Activated naive CD8-positive, alpha-beta T cell treated with anti-CD3 and anti-CD28 coated beads, Interleukin-2, amount 50 U/mL, for 16 hours (primary cell): ENCODE data around the gene KIAA0319L.

Experiments
- DNase-seq: peaks from one replicate; pipeline ENCODE4 v3.0.0-alpha.2; 2020; ENCODE audit warnings: low read depth, low spot score

The KIAA0319L gene

DNA sequence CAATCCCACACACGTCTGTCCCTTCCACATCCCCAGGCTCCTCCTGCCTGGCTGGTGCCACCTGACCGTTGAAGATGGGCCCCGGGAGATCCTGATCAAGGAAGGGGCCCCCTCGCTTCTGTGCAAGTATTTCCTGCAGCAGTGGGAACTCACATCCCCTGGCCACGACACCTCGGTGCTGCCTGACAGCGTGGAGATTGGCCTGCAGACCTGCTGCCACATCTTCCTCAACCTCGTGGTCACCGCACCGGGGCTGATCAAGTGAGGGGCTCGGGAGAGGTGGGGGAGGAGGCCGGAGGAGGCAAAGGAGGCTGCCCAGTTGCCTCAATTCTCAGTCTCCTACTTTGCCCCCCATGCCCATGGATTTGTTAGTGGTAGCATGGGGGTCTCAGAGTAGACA is 6.0 kb upstream of the KIAA0319L start:
- DNase-seq: no peak

DNA sequence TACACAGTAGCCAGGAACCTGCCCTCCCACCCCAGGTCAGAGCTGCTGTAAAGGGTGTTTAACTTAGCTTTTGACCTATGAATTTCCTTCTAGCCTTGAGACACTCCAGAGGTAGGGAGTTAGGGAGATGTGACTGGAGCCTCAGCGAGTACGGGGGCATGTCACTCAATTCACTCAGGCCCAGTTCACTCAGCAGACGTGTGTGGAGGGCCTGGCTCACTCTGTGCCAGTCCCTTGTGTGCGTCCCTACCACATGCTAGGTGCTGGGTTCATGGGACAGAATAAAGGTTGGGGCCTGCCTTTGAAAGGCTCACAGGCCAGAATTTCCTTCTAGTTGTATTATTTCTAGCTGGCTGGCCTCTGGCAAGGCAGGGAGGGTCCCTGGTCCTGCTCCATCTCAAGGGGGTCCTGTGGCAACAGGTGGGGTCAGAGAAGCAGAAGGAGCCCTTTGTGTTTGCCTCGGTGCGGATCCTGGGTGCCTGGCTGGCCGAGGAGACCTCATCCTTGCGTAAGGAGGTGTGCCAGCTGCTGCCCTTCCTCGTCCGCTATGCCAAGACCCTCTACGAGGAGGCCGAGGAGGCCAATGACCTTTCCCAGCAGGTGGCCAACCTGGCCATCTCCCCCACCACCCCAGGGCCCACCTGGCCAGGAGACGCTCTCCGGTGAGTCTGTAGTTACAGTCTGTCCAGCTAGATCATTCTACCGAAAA is 4.9 kb upstream of the KIAA0319L start:
- no peak for DNase-seq

DNA sequence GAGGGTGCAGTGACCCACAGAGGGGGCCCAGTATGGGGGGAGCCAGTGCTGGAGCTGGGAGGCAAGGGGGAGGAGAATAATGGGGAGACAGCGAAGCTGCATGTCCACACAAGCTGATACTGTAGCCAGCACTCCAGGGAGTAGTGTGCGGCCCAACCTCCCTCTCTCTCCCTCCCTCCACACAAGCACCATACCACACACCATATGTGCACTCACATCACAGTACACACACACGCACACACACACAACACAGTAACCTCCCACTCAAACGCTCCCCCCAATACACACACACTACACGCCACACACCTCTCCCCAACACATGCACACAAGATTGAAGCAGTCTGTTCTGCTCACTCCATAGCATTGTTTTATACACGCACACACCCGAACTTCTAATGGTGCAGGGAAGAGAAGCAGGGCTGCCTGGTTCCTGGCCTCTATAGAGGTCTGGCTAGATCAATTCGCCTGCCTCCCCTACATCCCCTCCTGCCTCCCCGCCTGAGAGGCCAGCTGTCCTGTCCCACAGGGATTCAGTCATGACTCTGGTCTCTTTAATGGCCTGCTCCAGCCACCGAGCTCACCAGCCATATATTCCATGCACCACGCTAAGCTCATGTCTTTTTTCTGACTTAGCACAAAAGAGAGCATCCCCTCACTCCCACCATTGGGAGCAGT is 4.2 kb upstream of the KIAA0319L start:
- DNase-seq: no peak

DNA sequence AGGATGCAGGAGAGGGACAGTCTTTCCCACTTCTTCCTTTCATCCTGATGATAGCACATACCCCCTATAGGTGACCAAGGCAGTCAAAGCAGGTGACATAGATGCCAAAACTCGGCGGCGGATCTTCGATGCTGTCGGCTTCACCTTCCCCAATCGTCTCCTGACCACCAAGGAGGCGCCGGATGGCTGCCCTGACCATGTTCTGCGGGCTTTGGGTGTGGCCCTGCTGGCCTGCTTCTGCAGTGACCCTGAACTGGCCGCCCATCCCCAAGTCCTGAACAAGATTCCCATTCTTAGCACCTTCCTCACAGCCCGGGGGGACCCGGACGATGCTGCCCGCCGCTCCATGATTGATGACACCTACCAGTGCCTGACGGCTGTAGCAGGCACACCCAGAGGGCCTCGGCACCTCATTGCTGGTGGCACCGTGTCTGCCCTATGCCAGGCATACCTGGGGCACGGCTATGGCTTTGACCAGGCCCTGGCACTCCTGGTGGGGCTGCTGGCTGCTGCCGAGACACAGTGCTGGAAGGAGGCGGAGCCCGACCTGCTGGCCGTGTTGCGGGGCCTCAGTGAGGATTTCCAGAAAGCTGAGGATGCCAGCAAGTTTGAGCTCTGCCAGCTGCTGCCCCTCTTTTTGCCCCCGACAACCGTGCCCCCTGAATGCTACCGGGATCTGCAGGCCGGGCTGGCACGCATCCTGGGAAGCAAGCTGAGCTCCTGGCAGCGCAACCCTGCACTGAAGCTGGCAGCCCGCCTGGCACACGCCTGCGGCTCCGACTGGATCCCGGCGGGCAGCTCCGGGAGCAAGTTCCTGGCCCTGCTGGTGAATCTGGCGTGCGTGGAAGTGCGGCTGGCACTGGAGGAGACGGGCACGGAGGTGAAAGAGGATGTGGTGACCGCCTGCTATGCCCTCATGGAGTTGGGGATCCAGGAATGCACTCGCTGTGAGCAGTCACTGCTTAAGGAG is 3.3 kb upstream of the KIAA0319L start:
- DNase-seq: no peak

DNA sequence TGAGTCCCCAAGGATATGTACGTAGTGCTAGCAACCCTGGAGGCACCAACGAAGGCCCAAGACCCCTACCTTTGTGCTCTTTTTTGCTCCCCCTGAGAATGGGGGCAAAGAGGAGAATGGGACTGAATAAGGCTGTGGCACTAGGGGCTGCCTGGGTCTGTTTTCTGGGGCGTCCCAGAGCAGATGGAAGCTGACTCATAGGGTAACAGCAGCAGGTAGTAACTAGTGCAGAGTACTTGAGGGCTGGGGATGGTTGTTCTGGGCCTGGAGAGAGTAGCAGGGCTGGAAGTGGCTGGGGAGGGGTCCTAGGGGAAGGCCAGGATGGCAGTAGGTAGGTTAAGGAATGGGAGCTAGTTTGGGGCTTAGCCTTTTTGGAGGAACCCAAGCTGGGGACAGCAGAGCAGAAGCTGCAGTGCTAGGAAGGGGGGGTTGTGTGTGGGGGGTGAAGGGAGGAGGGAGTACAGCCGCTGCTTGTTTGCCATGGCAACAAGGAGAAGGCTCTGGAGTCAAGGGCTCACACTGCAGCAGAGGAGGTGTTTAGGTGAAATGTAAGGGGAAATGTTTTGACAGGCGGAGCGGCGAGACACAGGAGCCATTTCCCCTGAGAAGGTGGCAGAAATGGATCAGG is 2.2 kb upstream of the KIAA0319L start:
- no peak for DNase-seq

DNA sequence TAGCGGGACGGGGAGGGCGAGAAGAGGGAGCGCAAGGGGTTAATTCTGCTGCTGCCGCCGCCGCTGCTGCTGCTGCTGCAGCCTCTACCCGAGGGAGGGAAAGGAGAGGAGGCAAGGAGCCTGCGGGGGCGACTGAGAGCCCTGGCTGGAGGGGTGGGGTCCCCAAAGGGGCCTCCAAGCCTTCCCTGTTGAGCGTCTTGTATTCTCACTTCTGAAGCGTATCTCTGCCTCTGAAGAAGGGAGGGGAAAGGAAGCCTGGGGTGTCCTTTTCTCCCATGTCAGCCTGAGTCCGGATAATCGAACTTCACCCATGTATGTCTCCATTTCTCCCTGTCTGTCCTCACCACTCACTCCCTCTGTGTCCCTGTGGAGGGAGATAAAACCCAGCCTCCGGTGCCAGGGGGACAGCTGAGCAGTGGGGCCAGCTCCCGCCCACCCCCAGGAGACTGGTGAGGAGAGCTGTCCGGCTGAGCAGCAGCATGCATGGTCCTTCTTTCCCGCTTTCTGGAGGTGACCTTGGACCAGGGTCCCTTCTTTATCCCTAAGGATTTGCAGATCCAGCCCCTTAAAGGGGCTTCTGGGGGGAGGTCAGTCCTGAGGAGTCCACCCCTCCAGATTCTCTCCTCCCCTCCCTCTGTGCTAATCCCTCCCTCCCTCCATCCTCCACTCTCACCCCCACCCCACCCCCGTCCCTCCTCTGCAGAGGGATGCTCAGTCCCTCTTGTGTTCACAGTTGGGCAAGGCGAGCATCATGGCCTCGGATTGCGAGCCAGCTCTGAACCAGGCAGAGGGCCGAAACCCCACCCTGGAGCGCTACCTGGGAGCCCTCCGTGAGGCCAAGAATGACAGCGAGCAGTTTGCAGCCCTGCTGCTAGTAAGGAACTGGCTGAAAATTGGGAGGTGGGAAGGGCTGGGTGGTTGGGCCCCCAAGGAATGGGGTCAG is 1.4 kb upstream of the KIAA0319L start:
- DNase-seq: no peak

DNA sequence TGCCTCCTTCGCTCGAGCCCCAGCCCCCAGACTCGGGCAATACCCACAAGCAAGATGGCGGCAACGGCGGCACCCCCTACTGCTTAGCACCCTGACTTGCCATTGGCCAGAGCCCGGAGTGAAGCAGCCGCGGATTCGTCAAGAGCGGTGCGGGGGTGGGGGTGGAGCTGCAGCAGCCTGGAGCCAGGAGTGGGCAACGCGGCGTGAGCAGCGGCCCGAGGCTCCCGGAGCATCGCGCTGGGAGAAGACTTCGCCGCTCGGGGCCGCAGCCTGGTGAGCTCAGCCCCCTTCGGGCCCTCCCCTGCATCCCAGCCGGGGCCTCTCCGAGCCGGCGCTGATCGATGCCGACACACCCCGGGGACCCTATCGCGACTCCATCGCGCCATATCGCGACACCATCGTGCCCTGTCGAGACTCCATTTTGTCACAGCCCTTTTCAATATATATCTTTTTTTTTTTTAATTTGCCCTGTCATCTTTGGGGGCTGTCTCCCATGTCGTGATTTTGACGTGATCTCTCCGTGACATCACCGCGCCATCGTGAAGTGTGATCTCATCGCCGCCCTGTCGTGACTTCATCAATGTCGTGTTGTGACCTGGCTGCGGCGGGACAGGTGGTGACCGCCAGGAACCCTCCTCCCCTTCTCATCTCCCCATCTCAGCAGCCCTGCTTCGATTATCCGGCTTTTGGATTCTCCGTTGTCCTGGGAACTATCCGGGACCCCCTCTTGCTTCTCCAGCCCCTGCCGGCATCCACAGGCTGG is 589 bp upstream of the KIAA0319L start, which contains the start of gene NCDN:
Gene NCDN, plus strand, starts transcription at position 189 of the 763 bp plus-strand sequence. Its CDS starts 392 bp downstream, at position 581.
- DNase-seq: peak; percentile 94

DNA sequence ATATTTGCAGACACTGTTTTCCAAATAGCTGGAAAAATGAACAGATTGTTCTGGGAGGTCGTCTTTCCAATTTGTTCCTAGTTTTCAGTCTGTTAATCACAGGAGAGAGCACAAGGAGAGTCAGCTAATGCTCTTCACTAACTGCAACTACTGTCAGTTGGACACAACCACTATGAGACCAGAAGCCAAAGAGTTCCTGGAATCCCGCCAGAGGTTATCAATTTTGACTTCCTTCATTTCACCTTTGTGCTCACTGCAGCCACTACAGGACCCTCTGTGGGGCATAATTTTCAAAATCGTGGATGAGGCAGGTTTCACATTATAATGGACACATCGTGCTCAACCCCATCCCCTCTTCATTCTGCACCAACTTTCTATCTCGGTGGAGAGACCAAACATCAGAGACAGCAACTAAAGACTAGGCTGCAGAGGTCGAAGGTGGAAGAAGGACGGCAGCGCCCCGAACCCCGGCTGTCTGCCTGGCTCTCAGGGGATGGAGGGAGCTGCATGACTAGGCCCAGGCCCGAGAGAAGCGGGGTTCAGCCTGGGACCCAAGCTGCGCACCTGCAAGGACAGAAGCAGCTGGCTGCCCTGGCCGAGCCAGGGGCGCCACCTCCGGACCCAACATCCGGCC is 602 bp downstream of the KIAA0319L start:
- no peak for DNase-seq

DNA sequence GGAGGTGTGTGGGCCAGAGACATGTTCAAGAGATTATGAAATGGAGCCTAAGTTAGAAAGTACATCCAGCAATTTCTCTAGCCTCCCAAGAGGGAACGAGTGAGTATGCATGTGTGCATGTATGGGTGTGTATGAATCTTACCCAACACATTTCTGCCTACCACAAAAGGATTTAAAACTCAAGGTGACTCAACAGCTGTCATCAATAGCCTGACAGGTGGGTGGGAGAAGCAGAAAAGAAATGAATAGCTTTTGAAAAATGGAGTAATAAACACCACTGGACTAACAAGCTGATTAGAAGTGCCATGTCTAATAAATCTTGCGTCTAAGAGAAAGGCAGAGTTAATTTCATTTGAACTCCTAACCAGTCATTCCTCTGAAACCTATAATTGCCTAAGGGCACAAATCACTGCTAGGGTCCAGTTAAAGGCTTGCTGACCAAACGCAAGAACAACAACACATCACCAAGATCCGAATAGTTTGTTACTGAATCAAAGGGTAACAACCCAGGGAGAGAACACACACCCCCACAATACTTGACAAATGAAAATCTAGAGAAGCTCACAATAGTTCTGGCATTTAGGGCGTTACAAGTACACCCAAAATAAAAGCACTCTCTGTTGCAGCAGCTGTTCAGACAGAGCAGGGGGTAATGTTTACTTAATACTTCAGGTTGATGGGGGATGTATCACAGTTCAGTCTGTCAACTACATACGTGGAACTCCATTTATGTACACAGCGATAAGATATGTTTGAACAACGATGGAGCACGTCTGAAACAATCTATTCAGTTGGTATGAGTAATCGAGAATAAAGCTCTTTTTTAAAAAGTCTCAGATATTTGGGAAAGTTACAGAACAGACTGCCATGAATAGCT is 1.4 kb downstream of the KIAA0319L start:
- no peak for DNase-seq

DNA sequence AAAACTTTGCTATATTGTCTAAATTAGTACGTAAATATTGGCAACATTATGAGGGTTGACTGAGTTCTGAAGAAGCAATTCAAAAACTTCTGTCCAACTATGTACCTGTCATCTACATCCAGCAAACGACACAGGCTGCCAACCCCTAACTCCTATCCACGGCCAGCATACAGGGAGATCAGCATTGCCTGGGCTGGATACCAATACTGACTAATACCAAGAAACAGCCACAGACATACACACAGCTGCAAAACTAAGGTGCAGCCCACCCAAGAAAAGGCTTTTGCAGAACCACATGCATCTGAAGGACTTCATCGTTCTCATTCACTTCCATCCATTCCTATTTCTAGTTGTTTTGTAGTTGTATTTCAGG is 2.0 kb downstream of the KIAA0319L start:
- no peak for DNase-seq

DNA sequence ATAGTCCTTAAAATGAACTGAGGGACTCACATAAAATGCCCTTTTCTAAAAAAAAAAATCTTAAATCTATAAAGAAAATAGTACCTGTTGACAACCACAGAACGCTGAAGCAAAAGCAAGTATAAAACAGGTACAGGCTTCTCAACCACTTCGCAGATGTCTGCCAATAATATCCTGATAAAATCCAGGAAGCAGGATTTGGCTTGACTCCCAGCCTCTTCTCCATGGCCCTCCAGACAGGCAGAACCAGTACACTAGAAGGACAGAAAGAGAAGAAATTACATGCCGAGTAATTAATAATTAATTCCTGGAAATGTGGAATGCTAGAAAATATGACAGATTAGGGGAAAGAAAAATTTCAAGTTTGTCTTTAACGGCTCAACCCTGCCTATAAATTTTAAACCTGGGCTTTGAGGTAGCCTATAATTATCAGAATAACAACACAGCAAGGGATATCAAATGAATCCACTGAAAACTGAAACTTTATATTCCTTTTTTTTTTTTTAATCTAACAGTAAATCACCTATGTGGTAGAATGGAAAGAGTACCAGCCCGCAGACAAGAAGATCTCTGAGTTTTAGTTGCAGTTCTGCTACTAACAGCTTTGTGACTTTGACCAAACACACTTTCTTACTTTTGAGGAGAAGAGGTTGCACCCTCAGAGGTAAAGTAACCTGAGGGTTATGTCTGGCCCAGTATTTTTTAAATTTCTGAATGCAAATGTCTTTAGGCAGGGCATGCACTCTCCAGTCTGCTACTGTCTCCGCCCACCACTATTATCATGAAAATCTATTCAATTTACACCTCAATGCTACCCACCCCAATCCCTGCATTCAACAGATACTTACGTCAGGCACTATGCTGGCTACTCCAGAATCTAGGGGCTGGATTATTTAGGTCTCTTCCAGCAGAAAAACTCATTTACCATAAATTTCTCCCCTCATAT is 2.7 kb downstream of the KIAA0319L start:
- DNase-seq: no peak

DNA sequence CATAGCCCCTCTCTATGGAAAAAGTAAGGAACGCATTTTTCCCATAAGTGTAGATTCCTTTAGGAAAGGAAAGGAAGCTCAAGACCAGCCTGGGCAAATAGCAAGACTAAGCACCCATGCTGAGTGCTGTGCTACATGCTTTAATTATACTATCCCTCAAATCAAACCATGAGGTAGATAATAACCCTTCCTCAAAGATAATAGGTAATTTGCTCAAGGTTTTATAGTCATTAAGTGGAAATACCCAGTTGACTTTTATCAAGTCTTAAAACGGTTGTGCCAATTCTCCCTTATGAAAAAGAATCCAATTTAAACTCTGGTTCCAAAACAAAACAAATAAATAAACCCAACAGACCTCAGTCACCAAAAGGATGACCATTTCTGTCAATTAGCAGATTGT is 3.4 kb downstream of the KIAA0319L start:
- DNase-seq: no peak

DNA sequence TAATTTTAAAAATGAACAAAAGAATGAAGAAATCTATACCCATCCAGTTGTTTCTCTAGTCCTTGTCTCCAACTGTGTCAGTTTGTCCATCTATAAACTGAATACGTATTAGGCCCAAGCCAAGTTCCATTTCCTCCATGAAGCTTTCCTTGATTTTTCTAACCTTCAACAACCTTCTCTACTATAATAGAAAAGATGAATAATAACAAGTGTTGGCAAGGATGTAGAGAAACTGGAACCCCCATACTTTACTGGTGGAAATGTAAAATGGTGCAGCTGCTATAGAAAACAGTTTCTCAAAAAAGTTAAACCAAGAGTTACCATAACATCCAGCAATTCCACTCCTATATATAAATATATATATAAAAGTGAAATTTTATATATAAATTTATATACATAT is 10.6 kb downstream of the KIAA0319L start:
- DNase-seq: no peak

DNA sequence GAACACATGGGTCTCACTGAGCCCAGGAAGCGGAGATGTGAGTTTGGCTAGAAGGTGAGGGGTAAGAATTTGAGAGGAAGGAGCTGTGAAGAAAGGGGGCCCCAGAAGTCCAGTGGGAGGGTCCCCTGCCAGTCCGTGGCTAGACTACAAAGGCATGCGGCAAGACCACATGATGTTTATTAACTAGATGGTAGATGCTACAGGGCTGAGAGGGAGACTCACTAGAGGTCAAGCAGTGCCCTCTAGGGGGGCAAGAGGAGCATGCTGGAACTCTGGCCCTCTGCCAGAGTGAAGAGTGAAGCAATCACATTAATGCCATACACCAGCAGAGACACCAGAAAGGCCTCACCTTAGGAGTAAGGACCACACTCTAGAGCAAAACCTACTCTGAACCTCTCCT is 12.2 kb downstream of the KIAA0319L start:
- no peak for DNase-seq

DNA sequence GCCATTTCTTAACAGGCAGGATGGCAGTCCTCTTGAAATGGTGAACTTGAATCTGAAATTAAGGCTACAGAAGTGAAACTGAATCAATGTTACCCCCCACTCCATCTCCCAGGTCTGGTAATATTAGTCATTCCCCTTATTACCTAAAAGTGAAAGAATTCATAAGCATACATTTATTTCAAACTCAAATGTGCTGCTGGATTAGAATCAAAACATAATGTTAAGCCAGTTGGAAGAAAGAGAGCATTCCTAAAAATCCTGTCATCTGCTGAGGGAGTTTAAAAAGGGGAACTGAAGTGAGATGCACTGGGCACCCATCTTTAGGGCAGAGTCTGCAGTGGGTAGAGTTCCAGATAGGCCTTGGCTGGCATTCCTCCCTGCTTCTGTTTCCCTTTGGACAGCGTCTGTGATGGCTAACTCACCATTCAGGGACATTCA is 17.4 kb downstream of the KIAA0319L start:
- DNase-seq: no peak

DNA sequence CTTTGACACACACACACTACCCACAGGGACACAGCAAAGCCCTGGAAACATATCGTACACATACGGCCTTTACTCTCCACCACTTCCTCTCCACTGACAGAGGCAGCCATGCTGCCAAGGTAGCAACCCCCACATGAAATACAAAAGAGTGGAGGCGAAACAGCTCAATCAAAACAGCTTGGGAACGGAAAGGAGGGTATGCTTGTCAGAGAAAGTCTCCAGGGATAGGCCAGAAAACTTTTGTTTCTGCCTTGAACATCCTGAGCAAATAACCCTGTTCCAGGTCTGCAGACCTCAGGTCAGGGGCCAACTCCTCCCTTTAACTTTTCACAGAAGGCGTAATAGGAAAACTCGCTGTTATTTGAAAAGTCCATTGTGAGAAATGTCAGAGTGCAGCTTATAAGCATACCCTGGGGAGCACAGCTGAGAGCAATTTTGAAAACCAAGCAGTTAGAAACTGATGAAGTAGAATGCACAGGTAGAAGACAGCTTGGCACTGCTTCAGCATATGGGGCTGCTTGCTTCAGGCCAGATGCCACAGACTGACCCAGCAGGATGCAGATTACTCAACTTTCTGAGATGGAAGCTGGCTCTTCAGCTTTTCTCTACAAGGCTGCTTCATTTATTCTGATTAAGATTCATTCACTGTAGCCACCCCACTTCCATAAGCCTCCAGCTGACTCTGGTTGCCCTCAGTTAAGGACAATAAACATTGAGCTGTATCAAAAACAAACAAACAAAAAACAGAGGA is 18.0 kb downstream of the KIAA0319L start:
- DNase-seq: no peak
